ENCODE results near the gene IRF9. TPM values are rescaled to one million over a fixed set of nuclear protein-coding genes. Genes with fewer than 3 reads are reported as not detected.
A peak's percentile ranks its signal among the peaks of the same experiment; 100 is the strongest.

The IRF9 gene
- total and polyA plus RNA-seq, 2 of the 13 experiments (the other 11 are each of a cell fraction or from before 2014, with no cell fraction given) = 14.9 to 49.7 TPM

DNA sequence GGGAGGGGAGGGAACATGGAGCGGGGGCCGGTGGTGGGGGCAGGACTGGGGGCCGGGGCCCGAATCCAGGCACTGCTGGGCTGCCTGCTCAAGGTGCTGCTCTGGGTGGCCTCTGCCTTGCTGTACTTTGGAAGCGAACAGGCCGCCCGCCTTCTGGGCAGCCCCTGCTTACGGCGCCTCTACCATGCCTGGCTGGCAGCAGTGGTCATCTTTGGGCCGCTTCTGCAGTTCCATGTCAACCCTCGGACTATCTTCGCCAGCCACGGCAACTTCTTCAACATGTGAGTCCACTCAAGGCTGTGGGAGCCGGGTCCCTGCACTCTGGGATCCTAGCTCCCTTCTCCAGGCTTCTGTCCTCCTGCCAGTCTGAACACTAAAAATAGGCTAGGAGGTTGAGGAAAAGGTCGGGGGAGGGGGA is 29.5 kb upstream of the IRF9 start:
- POLR2A ChIA-PET = interaction anchor here (0.6 to 22.7 kb wide), 8 partner anchors 9 to 79 kb away, joined by 3 to 977 read pairs (median 11); partner anchors contain the start of genes DCAF11, EMC9, IRF9 and NRL
- H3K4me3 ChIP-seq (replicated peaks in 1 of 3; ENCODE audit: insufficient read depth in 1 of 3, low read depth in 2 of 3, low read length in 3 of 3) = no peak overlapping the region
- H3K79me2 ChIP-seq (ENCODE audit: insufficient read depth, low read length) = peaks cover 5% of the 10 kb centered on the region
- peak; percentile 0; the same call in 2 of the 3 replicates for ATAC-seq
- intact Hi-C loops (cut with micrococcal nuclease; ENCODE audit: unreplicated experiment) = no loop called here
- whole genome bisulfite sequencing (ENCODE audit: low lambda C conversion rate) = 77% methylated on average over 15 of the region's 15 CpGs
- H3K27ac ChIP-seq (ENCODE audit: extremely low read length, insufficient read depth, low read length) = peak overlapping the region; percentile 48
- H2AFZ ChIP-seq (ENCODE audit: low read length) = no peak overlapping the region
- no TSS peak for BruUV-seq (replicated peaks)
- H3K4me2 ChIP-seq (ENCODE audit: low read depth, low read length) = peak overlapping the region; percentile 16
- no peaks in the 10 kb centered on the region; a peak in 1 of 5 replicates for H3K27me3 ChIP-seq (ENCODE audit: control insufficient read depth in 1 of 2, insufficient read depth in 2 of 2, low read length in 2 of 2)
- H4K20me1 ChIP-seq (ENCODE audit: insufficient read depth, low read length) = peaks cover under 1% of the 10 kb centered on the region; the same call in 1 of the 2 replicates
- CTCF ChIA-PET (ENCODE audit: low intra/inter-chr PET ratio, low total read pairs) = no interaction called here
- no peak for DNase-seq (ENCODE audit: low spot score)
- H3K4me1 ChIP-seq (ENCODE audit: insufficient read depth, low read length) = peaks cover 53% of the 10 kb centered on the region
- no peaks in the 10 kb centered on the region for H3K36me3 ChIP-seq (replicated peaks in 1 of 2; ENCODE audit: control insufficient read depth in 1 of 2, insufficient read depth in 2 of 2, low read length in 2 of 2)
- in situ Hi-C loops (cut with HindIII; ENCODE audit: extremely low pct_ligation_motif_present, low pct_unique_long_range_greater_than_20kb) = loop anchor here (25.0 kb wide), 1 partner anchor 819 kb away; the partner anchor contains the start of genes BCL2L2, PABPN1 and PPP1R3E
- H3K9me3 ChIP-seq (ENCODE audit: low read length) = no peaks in the 10 kb centered on the region
- FAIRE-seq = no peak
- no peak overlapping the region; the same call in 1 of the 2 replicates for H3K9ac ChIP-seq (ENCODE audit: insufficient read depth, low read depth, low read length)
- TF ChIP-seq ATF7-NPFF (CRISPR knock-in tag; IDR thresholded peaks at IDR 0.05; ENCODE audit: low read depth) (0 out of 2 replicates have a peak, but pooled peaks have one; percentile 3), PHF20 (CRISPR knock-in tag; IDR thresholded peaks at IDR 0.05) (no peak), ZSCAN29 (CRISPR knock-in tag; conservative IDR thresholded peaks at IDR 0.05) (no peak), MXD1 (CRISPR knock-in tag; IDR thresholded peaks at IDR 0.05) (peak; percentile 45; the same call in 1 of the 2 replicates), ZNF44 (CRISPR knock-in tag; IDR thresholded peaks at IDR 0.05) (0 out of 2 replicates have a peak, but pooled peaks have one; percentile 46), ZNF720 (CRISPR knock-in tag; IDR thresholded peaks at IDR 0.05) (no peak), ZNF768 (CRISPR knock-in tag; IDR thresholded peaks at IDR 0.05) (peak; percentile 51; the same call in 1 of the 2 replicates), EHMT2 (IDR thresholded peaks at IDR 0.05; ENCODE audit: borderline replicate concordance, low read depth, low read length) (0 out of 2 replicates have a peak, but pooled peaks have one; percentile 11), ZNF710 (CRISPR knock-in tag; IDR thresholded peaks at IDR 0.05; ENCODE audit: borderline replicate concordance) (peak; percentile 78; the same call in 1 of the 2 replicates), ATM (IDR thresholded peaks at IDR 0.05; ENCODE audit: borderline replicate concordance) (no peak), HNF4G (IDR thresholded peaks at IDR 0.05; ENCODE audit: borderline replicate concordance, low read depth, low read length) (0 out of 2 replicates have a peak, but pooled peaks have one; percentile 22), HNF4G (CRISPR knock-in tag; IDR thresholded peaks at IDR 0.05; ENCODE audit: borderline replicate concordance, low read depth) (no peak), PCBP2 (optimal IDR thresholded peaks at IDR 0.05; ENCODE audit: low read depth, low read length, poor library complexity, severe bottlenecking) (peak; percentile 38)
- TF ChIP-seq, protein P1, sequence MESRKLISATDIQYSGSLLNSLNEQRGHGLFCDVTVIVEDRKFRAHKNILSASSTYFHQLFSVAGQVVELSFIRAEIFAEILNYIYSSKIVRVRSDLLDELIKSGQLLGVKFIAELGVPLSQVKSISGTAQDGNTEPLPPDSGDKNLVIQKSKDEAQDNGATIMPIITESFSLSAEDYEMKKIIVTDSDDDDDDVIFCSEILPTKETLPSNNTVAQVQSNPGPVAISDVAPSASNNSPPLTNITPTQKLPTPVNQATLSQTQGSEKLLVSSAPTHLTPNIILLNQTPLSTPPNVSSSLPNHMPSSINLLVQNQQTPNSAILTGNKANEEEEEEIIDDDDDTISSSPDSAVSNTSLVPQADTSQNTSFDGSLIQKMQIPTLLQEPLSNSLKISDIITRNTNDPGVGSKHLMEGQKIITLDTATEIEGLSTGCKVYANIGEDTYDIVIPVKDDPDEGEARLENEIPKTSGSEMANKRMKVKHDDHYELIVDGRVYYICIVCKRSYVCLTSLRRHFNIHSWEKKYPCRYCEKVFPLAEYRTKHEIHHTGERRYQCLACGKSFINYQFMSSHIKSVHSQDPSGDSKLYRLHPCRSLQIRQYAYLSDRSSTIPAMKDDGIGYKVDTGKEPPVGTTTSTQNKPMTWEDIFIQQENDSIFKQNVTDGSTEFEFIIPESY (CRISPR knock-in tag; IDR thresholded peaks at IDR 0.05) = peak; percentile 79
- TF ChIP-seq, protein P2, sequence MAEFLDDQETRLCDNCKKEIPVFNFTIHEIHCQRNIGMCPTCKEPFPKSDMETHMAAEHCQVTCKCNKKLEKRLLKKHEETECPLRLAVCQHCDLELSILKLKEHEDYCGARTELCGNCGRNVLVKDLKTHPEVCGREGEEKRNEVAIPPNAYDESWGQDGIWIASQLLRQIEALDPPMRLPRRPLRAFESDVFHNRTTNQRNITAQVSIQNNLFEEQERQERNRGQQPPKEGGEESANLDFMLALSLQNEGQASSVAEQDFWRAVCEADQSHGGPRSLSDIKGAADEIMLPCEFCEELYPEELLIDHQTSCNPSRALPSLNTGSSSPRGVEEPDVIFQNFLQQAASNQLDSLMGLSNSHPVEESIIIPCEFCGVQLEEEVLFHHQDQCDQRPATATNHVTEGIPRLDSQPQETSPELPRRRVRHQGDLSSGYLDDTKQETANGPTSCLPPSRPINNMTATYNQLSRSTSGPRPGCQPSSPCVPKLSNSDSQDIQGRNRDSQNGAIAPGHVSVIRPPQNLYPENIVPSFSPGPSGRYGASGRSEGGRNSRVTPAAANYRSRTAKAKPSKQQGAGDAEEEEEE (CRISPR knock-in tag; IDR thresholded peaks at IDR 0.05; ENCODE audit: borderline replicate concordance) = 0 out of 2 replicates have a peak, but pooled peaks have one; percentile 4
- TF ChIP-seq, protein P3, sequence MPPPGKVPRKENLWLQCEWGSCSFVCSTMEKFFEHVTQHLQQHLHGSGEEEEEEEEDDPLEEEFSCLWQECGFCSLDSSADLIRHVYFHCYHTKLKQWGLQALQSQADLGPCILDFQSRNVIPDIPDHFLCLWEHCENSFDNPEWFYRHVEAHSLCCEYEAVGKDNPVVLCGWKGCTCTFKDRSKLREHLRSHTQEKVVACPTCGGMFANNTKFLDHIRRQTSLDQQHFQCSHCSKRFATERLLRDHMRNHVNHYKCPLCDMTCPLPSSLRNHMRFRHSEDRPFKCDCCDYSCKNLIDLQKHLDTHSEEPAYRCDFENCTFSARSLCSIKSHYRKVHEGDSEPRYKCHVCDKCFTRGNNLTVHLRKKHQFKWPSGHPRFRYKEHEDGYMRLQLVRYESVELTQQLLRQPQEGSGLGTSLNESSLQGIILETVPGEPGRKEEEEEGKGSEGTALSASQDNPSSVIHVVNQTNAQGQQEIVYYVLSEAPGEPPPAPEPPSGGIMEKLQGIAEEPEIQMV (CRISPR knock-in tag; IDR thresholded peaks at IDR 0.05; ENCODE audit: low read depth) = no peak

All from HepG2 (cell line).